ENCODE results near the gene ARHGAP42.

Gene ARHGAP42

GRCh38 chr11:100966366-100966765 is 279.3 kb downstream of the ARHGAP42 start:
- TF ChIP-seq POLR2A (IDR thresholded peaks at IDR 0.05; ENCODE audit: extremely low read depth, insufficient read length) (no peak), MYC (IDR thresholded peaks at IDR 0.05; ENCODE audit: low read depth, low read length) (no peak)
- TF ChIP-seq, protein P1, sequence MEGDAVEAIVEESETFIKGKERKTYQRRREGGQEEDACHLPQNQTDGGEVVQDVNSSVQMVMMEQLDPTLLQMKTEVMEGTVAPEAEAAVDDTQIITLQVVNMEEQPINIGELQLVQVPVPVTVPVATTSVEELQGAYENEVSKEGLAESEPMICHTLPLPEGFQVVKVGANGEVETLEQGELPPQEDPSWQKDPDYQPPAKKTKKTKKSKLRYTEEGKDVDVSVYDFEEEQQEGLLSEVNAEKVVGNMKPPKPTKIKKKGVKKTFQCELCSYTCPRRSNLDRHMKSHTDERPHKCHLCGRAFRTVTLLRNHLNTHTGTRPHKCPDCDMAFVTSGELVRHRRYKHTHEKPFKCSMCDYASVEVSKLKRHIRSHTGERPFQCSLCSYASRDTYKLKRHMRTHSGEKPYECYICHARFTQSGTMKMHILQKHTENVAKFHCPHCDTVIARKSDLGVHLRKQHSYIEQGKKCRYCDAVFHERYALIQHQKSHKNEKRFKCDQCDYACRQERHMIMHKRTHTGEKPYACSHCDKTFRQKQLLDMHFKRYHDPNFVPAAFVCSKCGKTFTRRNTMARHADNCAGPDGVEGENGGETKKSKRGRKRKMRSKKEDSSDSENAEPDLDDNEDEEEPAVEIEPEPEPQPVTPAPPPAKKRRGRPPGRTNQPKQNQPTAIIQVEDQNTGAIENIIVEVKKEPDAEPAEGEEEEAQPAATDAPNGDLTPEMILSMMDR (IDR thresholded peaks at IDR 0.05; ENCODE audit: low read depth, low read length): no peak
- TF ChIP-seq, protein P2, sequence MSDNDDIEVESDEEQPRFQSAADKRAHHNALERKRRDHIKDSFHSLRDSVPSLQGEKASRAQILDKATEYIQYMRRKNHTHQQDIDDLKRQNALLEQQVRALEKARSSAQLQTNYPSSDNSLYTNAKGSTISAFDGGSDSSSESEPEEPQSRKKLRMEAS (IDR thresholded peaks at IDR 0.05; ENCODE audit: low read depth, low read length): no peak
- DNase-seq (ENCODE audit: low read depth): no peak
- no peak overlapping the region for H3K4me3 ChIP-seq (ENCODE audit: low read depth, low read length)

DNA sequence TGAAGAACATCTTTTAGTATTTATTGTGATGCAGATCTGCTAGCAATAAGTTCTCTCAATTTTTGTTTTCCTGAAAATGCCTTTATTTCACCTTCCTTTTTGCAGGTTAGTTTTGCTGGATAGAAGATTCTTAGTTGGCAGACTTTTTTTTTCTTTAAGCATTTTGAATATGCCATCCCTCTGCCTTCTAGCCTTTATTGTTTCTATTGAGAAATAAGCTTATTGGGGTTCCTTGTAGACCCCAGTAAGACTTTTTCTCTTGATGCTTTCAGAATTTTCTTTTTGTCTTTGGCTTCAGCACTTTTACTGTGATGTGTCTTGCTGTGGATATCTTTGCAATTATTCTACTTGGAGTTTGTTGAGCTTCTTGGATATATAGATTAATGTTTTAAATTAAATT is 281.9 kb downstream of the ARHGAP42 start:
- TF ChIP-seq, protein P2 (IDR thresholded peaks at IDR 0.05; ENCODE audit: low read depth, low read length): no peak
- no peak for TF ChIP-seq POLR2A (IDR thresholded peaks at IDR 0.05; ENCODE audit: extremely low read depth, insufficient read length)
- TF ChIP-seq MYC (IDR thresholded peaks at IDR 0.05; ENCODE audit: low read depth, low read length): no peak
- TF ChIP-seq, protein P1 (IDR thresholded peaks at IDR 0.05; ENCODE audit: low read depth, low read length): no peak
- DNase-seq (ENCODE audit: low read depth): no peak
- H3K4me3 ChIP-seq (ENCODE audit: low read depth, low read length): no peak overlapping the region

DNA sequence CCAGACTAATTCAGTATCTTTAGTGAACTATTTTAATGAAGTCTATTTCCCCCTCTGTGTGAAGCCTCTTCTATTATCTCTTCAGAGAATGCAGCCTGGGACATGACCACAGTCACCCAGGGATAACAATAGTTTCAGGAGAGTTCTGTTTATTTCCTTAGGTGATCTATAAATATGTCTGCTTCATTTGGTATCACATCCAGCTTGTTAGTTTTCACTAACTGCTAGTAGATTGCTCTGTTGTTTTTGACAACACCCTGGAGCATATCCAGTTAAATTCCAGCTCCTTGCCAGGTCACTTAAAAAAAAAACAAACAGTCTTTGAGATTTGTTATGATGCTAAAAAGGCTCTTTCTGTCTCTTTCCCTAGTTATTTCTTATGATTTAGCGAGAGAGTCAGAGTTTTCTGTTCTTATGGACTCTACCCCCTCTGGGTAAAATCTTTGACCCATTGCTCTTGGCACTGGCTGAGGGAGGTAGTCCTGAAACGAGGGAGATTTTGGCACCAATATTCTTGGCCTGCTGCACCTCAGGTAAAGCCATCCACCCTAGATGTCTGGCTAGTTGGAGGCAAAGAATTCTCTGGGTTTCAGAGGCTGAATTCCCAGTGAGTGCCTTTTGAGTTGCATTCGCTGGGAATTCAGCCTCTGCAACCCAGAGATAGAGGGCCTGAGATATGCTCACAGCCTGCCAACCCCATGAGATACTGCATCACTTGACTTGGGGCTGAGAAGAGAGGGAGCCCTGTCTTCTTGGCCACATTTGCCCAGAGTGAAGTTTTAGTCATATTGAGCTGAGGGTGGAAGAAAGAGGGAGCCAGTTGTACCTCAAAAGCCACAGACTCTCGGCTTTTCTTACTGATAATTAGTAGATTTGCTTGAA is 283.4 kb downstream of the ARHGAP42 start:
- DNase-seq (ENCODE audit: low read depth): no peak
- TF ChIP-seq MYC (IDR thresholded peaks at IDR 0.05; ENCODE audit: low read depth, low read length) (no peak), POLR2A (IDR thresholded peaks at IDR 0.05; ENCODE audit: extremely low read depth, insufficient read length) (no peak)
- H3K4me3 ChIP-seq (ENCODE audit: low read depth, low read length): no peak overlapping the region

GRCh38 chr11:100972046-100972445 is 285.0 kb downstream of the ARHGAP42 start:
- TF ChIP-seq MYC (IDR thresholded peaks at IDR 0.05; ENCODE audit: low read depth, low read length) (no peak), POLR2A (IDR thresholded peaks at IDR 0.05; ENCODE audit: extremely low read depth, insufficient read length) (no peak)
- TF ChIP-seq, protein P2 (IDR thresholded peaks at IDR 0.05; ENCODE audit: low read depth, low read length): no peak
- TF ChIP-seq, protein P1 (IDR thresholded peaks at IDR 0.05; ENCODE audit: low read depth, low read length): no peak
- DNase-seq (ENCODE audit: low read depth): no peak
- H3K4me3 ChIP-seq (ENCODE audit: low read depth, low read length): no peak overlapping the region

GRCh38 chr11:100978442-100978841 is 291.4 kb downstream of the ARHGAP42 start:
- H3K4me3 ChIP-seq (ENCODE audit: low read depth, low read length): no peak overlapping the region
- DNase-seq (ENCODE audit: low read depth): no peak
- TF ChIP-seq, protein P2 (IDR thresholded peaks at IDR 0.05; ENCODE audit: low read depth, low read length): no peak
- TF ChIP-seq MYC (IDR thresholded peaks at IDR 0.05; ENCODE audit: low read depth, low read length): no peak
- TF ChIP-seq, protein P1 (IDR thresholded peaks at IDR 0.05; ENCODE audit: low read depth, low read length): no peak
- no peak for TF ChIP-seq POLR2A (IDR thresholded peaks at IDR 0.05; ENCODE audit: extremely low read depth, insufficient read length)

GRCh38 chr11:100978939-100979338 is 291.9 kb downstream of the ARHGAP42 start:
- TF ChIP-seq MYC (IDR thresholded peaks at IDR 0.05; ENCODE audit: low read depth, low read length) (no peak), POLR2A (IDR thresholded peaks at IDR 0.05; ENCODE audit: extremely low read depth, insufficient read length) (no peak)
- TF ChIP-seq, protein P2 (IDR thresholded peaks at IDR 0.05; ENCODE audit: low read depth, low read length): no peak
- TF ChIP-seq, protein P1 (IDR thresholded peaks at IDR 0.05; ENCODE audit: low read depth, low read length): no peak
- no peak overlapping the region for H3K4me3 ChIP-seq (ENCODE audit: low read depth, low read length)
- no peak for DNase-seq (ENCODE audit: low read depth)
